ENCODE results near the gene CFAP299.
"Not testable (repeated sequence)": the region's sequence is repeated elsewhere in the genome, so short reads cannot be mapped to it uniquely, and the experiment has no call there.

The CFAP299 gene

GRCh38 chr4:80393246-80393969, 57.9 kb downstream of the CFAP299 start:
- DNase-seq, result no peak

GRCh38 chr4:80393970-80394250, 58.4 kb downstream of the CFAP299 start:
- DNase-seq, result no peak

GRCh38 chr4:80407246-80407645, 71.7 kb downstream of the CFAP299 start:
- no peak for DNase-seq

- no peak for DNase-seq
These were observed 74.3 kb downstream of the CFAP299 start for GRCh38 chr4:80409809-80410208.

- no peak for DNase-seq
These were observed 76.8 kb downstream of the CFAP299 start for GRCh38 chr4:80412322-80412721.

GRCh38 chr4:80413086-80413485, 77.6 kb downstream of the CFAP299 start:
- DNase-seq, result no peak

- no peak for DNase-seq
These were observed 81.5 kb downstream of the CFAP299 start for GRCh38 chr4:80417019-80417418.

GRCh38 chr4:80419946-80420345, 84.4 kb downstream of the CFAP299 start:
- DNase-seq, result no peak

GRCh38 chr4:80420638-80421037, 85.1 kb downstream of the CFAP299 start:
- DNase-seq, result no peak

GRCh38 chr4:80422727-80423404, 87.3 kb downstream of the CFAP299 start:
- DNase-seq, result no peak

- DNase-seq, result no peak
These were observed 88.2 kb downstream of the CFAP299 start for GRCh38 chr4:80423553-80424224.

GRCh38 chr4:80424225-80424581, 88.7 kb downstream of the CFAP299 start:
- DNase-seq, result no peak

GRCh38 chr4:80425124-80426100, 89.9 kb downstream of the CFAP299 start:
- no peak for DNase-seq

GRCh38 chr4:80431203-80431965, 95.9 kb downstream of the CFAP299 start:
- DNase-seq, result no peak

- no peak for DNase-seq
These were observed 98.7 kb downstream of the CFAP299 start for GRCh38 chr4:80434238-80434637.

- DNase-seq, result no peak
These were observed 102.5 kb downstream of the CFAP299 start for GRCh38 chr4:80438016-80438415.

- not testable (repeated sequence) for DNase-seq
These were observed 103.9 kb downstream of the CFAP299 start for GRCh38 chr4:80439294-80440061.

- no peak for DNase-seq
These were observed 110.7 kb downstream of the CFAP299 start for GRCh38 chr4:80446248-80446647.

- DNase-seq, result no peak
These were observed 111.1 kb downstream of the CFAP299 start for GRCh38 chr4:80446664-80447063.

GRCh38 chr4:80447493-80447892, 112.0 kb downstream of the CFAP299 start:
- no peak for DNase-seq

- no peak for DNase-seq
These were observed 112.5 kb downstream of the CFAP299 start for GRCh38 chr4:80448056-80448455.

GRCh38 chr4:80452055-80452454, 116.5 kb downstream of the CFAP299 start:
- no peak for DNase-seq
